GM23338 (cell line): ENCODE measurements around the gene RAP1B. TPM values are rescaled to one million over a fixed set of nuclear protein-coding genes. Genes with fewer than 3 reads are reported as not detected.

Experiments used
- ATAC-seq: fragments of 200-7000 bp; cut with Tn5 transposase; 3 replicates; pipeline ENCODE4 v1.9.1; 2020
- DNase-seq: peaks from one replicate; pipeline ENCODE4 v3.0.0-alpha.2; 2015; ENCODE audit warnings: low spot score
- H2AFZ ChIP-seq: fragments of 200-600 bp; sonication (generic); 2 replicates; pipeline ENCODE4 v1.8.0; 2016; ENCODE audit warnings: antibody characterized with exemption, mild to moderate bottlenecking, moderate library complexity
- H3F3A ChIP-seq: fragments of 200-600 bp; sonication (generic); replicated peaks from 2 replicates; pipeline ENCODE4 v1.8.0; 2017; ENCODE audit warnings: antibody characterized with exemption, mixed run types, low read depth
- H3K27ac ChIP-seq: fragments of 200-600 bp; sonication (generic); 2 replicates; pipeline ENCODE4 v1.6.1; 2016; ENCODE audit warnings: low read depth
- H3K27me3 ChIP-seq: fragments of 200-600 bp; sonication (generic); 2 replicates; pipeline ENCODE4 v1.8.0; 2016; ENCODE audit warnings: mild to moderate bottlenecking, mixed run types, moderate library complexity; ENCODE audit not compliant: insufficient read depth
- H3K36me3 ChIP-seq: fragments of 200-600 bp; sonication (generic); 2 replicates; pipeline ENCODE4 v1.8.0; 2016; ENCODE audit warnings: mild to moderate bottlenecking; ENCODE audit not compliant: insufficient read depth
- H3K4me1 ChIP-seq: fragments of 200-600 bp; sonication (generic); 2 replicates; pipeline ENCODE4 v1.8.0; 2016; ENCODE audit warnings: mild to moderate bottlenecking, moderate library complexity; ENCODE audit not compliant: insufficient read depth
- H3K4me2 ChIP-seq: fragments of 200-600 bp; sonication (generic); 2 replicates; pipeline ENCODE4 v1.7.1; 2017; ENCODE audit warnings: mixed run types
- H3K4me3 ChIP-seq: fragments of 200-600 bp; sonication (generic); 2 replicates; pipeline ENCODE4 v1.6.1; 2016; ENCODE audit warnings: mixed run types
- H3K79me2 ChIP-seq: fragments of 200-600 bp; sonication (generic); replicated peaks from 2 replicates; pipeline ENCODE4 v1.8.0; 2017; ENCODE audit warnings: mild to moderate bottlenecking; ENCODE audit not compliant: insufficient read depth
- H3K9me2 ChIP-seq: fragments of 200-600 bp; sonication (generic); 2 replicates; pipeline ENCODE4 v1.8.0; 2017; ENCODE audit not compliant: insufficient read depth
- H4K20me1 ChIP-seq: fragments of 200-600 bp; sonication (generic); replicated peaks from 2 replicates; pipeline ENCODE4 v1.8.0; 2017; ENCODE audit warnings: mild to moderate bottlenecking; ENCODE audit not compliant: insufficient read depth
- H3K27ac Mint-ChIP-seq: 2 replicates; pipeline ENCODE4 v1.8.0; 2020; ENCODE audit warnings: inconsistent platforms, mild to moderate bottlenecking, moderate library complexity, mixed read lengths
- H3K27me3 Mint-ChIP-seq: 3 replicates; pipeline ENCODE4 v1.8.0; 2022; ENCODE audit warnings: low read depth, mild to moderate bottlenecking, moderate library complexity, mixed read lengths, inconsistent platforms; ENCODE audit not compliant: insufficient read depth, poor library complexity
- H3K36me3 Mint-ChIP-seq: 3 replicates; pipeline ENCODE4 v1.8.0; 2021; ENCODE audit warnings: low read depth, mild to moderate bottlenecking, inconsistent platforms, moderate library complexity, mixed read lengths
- H3K4me1 Mint-ChIP-seq: 3 replicates; pipeline ENCODE4 v1.8.0; 2020; ENCODE audit warnings: mild to moderate bottlenecking, inconsistent platforms, mixed read lengths
- H3K4me3 Mint-ChIP-seq: 3 replicates; pipeline ENCODE4 v1.8.0; 2021; ENCODE audit warnings: moderate library complexity, mild to moderate bottlenecking, inconsistent platforms, mixed read lengths
- H3K9me3 Mint-ChIP-seq: 3 replicates; pipeline ENCODE4 v1.8.0; 2020; ENCODE audit warnings: moderate library complexity, mild to moderate bottlenecking, inconsistent platforms, mixed read lengths
- CREB1 ChIP-seq: fragments of 250-450 bp; sonication (Bioruptor Pico); IDR thresholded peaks from 2 replicates; pipeline ENCODE4 v1.5.0; 2020; ENCODE audit warnings: low read depth, mild to moderate bottlenecking, moderate library complexity
- ETS1 ChIP-seq: IDR thresholded peaks from 2 replicates; pipeline ENCODE4 v1.6.1; 2016; ENCODE audit warnings: antibody characterized with exemption
- EZH2 ChIP-seq: fragments of 200-600 bp; sonication (generic); IDR thresholded peaks from one replicate; pipeline ENCODE4 v1.8.0; 2017; ENCODE audit warnings: antibody characterized with exemption, mild to moderate bottlenecking, low read depth; ENCODE audit not compliant: unreplicated experiment
- EZH2phosphoT487 ChIP-seq: fragments of 200-600 bp; sonication (generic); IDR thresholded peaks from one replicate; pipeline ENCODE4 v1.8.1; 2018; ENCODE audit warnings: antibody characterized with exemption; ENCODE audit not compliant: unreplicated experiment
- JUNB ChIP-seq: IDR thresholded peaks from one replicate; pipeline ENCODE4 v1.6.1; 2016; ENCODE audit warnings: antibody characterized with exemption; ENCODE audit not compliant: unreplicated experiment
- NANOG ChIP-seq: IDR thresholded peaks from 2 replicates; pipeline ENCODE4 v1.6.1; 2016; ENCODE audit warnings: antibody characterized with exemption, borderline replicate concordance
- POLR2AphosphoS5 ChIP-seq: IDR thresholded peaks from 2 replicates; pipeline ENCODE4 v1.6.1; 2016; ENCODE audit warnings: antibody characterized with exemption, low read depth
- STAT1 ChIP-seq: IDR thresholded peaks from one replicate; pipeline ENCODE4 v1.6.1; 2016; ENCODE audit warnings: antibody characterized with exemption; ENCODE audit not compliant: unreplicated experiment
- ZNF114 ChIP-seq: fragments of 250-450 bp; sonication (Bioruptor Pico); IDR thresholded peaks from 2 replicates; pipeline ENCODE4 v1.5.0; 2020; ENCODE audit warnings: mild to moderate bottlenecking, moderate library complexity
- ZNF331 ChIP-seq: fragments of 250-450 bp; sonication (Bioruptor Pico); IDR thresholded peaks from 2 replicates; pipeline ENCODE4 v1.5.0; 2020; ENCODE audit warnings: low read depth, mild to moderate bottlenecking, moderate library complexity
- polyA plus RNA-seq: library from polyadenylated mRNA; unstranded; fragments of >200 nt; fragmentation: Nextera tagmentation; extraction: Ambion mirVana; gene quantifications from 2 replicates; pipeline ENCODE4 v1.2.1, GENCODE V29; 2016
- total RNA-seq: library from RNA; depleted of rRNA; stranded (reverse); fragments of >200 nt; shearing (Covaris generic); gene quantifications from 2 replicates; pipeline ENCODE4 v1.2.3, GENCODE V29; 2014
- TF ChIP-seq, protein P1 (sequence below): IDR thresholded peaks from one replicate; pipeline ENCODE4 v1.6.1; 2018; ENCODE audit warnings: antibody characterized with exemption; ENCODE audit not compliant: unreplicated experiment
- TF ChIP-seq, protein P2 (sequence below): fragments of 250-450 bp; sonication (Bioruptor Pico); IDR thresholded peaks from 2 replicates; pipeline ENCODE4 v1.5.0; 2020; ENCODE audit warnings: mild to moderate bottlenecking, moderate library complexity
- TF ChIP-seq, protein P3 (sequence below), 2 experiments: fragments of 200-600 bp in 1 of 2; sonication (generic) in 1 of 2; conservative IDR thresholded peaks; 2 replicates each; pipeline versions ENCODE4 v1.5.1 to v1.6.1; 2016 to 2017; ENCODE audit warnings: antibody characterized with exemption in 2 of 2, low read depth in 2 of 2, mild to moderate bottlenecking in 2 of 2, moderate library complexity in 1 of 2

Gene RAP1B
- total and polyA plus RNA-seq, 2 experiments from 2014 or later = 90.6 to 128 TPM

- no peaks in the 10 kb centered on the region for H3K27me3 ChIP-seq
- H3K9me2 ChIP-seq = no peaks in the 10 kb centered on the region
- H3K4me1 Mint-ChIP-seq = peaks cover 41% of the 10 kb centered on the region
- ATAC-seq (no peak), DNase-seq (no peak)
- H3K79me2 ChIP-seq = peaks cover 71% of the 10 kb centered on the region
- H3K9me3 Mint-ChIP-seq = no peaks in the 10 kb centered on the region; the same call in 2 of the 3 replicates
- 0 out of 2 replicates have a peak, but pooled peaks cover 4% of the 10 kb centered on the region for H3F3A ChIP-seq
- TF ChIP-seq, protein P1, sequence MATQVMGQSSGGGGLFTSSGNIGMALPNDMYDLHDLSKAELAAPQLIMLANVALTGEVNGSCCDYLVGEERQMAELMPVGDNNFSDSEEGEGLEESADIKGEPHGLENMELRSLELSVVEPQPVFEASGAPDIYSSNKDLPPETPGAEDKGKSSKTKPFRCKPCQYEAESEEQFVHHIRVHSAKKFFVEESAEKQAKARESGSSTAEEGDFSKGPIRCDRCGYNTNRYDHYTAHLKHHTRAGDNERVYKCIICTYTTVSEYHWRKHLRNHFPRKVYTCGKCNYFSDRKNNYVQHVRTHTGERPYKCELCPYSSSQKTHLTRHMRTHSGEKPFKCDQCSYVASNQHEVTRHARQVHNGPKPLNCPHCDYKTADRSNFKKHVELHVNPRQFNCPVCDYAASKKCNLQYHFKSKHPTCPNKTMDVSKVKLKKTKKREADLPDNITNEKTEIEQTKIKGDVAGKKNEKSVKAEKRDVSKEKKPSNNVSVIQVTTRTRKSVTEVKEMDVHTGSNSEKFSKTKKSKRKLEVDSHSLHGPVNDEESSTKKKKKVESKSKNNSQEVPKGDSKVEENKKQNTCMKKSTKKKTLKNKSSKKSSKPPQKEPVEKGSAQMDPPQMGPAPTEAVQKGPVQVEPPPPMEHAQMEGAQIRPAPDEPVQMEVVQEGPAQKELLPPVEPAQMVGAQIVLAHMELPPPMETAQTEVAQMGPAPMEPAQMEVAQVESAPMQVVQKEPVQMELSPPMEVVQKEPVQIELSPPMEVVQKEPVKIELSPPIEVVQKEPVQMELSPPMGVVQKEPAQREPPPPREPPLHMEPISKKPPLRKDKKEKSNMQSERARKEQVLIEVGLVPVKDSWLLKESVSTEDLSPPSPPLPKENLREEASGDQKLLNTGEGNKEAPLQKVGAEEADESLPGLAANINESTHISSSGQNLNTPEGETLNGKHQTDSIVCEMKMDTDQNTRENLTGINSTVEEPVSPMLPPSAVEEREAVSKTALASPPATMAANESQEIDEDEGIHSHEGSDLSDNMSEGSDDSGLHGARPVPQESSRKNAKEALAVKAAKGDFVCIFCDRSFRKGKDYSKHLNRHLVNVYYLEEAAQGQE = no peak
- TF ChIP-seq ZNF331 (no peak), NANOG (no peak), ETS1 (no peak), POLR2AphosphoS5 (no peak), EZH2phosphoT487 (no peak), EZH2 (no peak), CREB1 (no peak), STAT1 (no peak), ZNF114 (no peak), JUNB (no peak)
- TF ChIP-seq, protein P2, sequence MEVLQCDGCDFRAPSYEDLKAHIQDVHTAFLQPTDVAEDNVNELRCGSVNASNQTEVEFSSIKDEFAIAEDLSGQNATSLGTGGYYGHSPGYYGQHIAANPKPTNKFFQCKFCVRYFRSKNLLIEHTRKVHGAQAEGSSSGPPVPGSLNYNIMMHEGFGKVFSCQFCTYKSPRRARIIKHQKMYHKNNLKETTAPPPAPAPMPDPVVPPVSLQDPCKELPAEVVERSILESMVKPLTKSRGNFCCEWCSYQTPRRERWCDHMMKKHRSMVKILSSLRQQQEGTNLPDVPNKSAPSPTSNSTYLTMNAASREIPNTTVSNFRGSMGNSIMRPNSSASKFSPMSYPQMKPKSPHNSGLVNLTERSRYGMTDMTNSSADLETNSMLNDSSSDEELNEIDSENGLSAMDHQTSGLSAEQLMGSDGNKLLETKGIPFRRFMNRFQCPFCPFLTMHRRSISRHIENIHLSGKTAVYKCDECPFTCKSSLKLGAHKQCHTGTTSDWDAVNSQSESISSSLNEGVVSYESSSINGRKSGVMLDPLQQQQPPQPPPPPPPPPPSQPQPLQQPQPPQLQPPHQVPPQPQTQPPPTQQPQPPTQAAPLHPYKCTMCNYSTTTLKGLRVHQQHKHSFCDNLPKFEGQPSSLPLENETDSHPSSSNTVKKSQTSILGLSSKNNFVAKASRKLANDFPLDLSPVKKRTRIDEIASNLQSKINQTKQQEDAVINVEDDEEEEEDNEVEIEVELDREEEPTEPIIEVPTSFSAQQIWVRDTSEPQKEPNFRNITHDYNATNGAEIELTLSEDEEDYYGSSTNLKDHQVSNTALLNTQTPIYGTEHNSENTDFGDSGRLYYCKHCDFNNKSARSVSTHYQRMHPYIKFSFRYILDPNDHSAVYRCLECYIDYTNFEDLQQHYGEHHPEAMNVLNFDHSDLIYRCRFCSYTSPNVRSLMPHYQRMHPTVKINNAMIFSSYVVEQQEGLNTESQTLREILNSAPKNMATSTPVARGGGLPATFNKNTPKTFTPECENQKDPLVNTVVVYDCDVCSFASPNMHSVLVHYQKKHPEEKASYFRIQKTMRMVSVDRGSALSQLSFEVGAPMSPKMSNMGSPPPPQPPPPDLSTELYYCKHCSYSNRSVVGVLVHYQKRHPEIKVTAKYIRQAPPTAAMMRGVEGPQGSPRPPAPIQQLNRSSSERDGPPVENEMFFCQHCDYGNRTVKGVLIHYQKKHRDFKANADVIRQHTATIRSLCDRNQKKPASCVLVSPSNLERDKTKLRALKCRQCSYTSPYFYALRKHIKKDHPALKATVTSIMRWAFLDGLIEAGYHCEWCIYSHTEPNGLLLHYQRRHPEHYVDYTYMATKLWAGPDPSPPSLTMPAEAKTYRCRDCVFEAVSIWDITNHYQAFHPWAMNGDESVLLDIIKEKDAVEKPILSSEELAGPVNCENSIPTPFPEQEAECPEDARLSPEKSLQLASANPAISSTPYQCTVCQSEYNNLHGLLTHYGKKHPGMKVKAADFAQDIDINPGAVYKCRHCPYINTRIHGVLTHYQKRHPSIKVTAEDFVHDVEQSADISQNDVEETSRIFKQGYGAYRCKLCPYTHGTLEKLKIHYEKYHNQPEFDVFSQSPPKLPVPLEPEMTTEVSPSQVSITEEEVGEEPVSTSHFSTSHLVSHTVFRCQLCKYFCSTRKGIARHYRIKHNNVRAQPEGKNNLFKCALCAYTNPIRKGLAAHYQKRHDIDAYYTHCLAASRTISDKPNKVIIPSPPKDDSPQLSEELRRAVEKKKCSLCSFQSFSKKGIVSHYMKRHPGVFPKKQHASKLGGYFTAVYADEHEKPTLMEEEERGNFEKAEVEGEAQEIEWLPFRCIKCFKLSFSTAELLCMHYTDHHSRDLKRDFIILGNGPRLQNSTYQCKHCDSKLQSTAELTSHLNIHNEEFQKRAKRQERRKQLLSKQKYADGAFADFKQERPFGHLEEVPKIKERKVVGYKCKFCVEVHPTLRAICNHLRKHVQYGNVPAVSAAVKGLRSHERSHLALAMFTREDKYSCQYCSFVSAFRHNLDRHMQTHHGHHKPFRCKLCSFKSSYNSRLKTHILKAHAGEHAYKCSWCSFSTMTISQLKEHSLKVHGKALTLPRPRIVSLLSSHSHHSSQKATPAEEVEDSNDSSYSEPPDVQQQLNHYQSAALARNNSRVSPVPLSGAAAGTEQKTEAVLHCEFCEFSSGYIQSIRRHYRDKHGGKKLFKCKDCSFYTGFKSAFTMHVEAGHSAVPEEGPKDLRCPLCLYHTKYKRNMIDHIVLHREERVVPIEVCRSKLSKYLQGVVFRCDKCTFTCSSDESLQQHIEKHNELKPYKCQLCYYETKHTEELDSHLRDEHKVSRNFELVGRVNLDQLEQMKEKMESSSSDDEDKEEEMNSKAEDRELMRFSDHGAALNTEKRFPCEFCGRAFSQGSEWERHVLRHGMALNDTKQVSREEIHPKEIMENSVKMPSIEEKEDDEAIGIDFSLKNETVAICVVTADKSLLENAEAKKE (CRISPR knock-in tag) = no peak
- TF ChIP-seq, protein P3, sequence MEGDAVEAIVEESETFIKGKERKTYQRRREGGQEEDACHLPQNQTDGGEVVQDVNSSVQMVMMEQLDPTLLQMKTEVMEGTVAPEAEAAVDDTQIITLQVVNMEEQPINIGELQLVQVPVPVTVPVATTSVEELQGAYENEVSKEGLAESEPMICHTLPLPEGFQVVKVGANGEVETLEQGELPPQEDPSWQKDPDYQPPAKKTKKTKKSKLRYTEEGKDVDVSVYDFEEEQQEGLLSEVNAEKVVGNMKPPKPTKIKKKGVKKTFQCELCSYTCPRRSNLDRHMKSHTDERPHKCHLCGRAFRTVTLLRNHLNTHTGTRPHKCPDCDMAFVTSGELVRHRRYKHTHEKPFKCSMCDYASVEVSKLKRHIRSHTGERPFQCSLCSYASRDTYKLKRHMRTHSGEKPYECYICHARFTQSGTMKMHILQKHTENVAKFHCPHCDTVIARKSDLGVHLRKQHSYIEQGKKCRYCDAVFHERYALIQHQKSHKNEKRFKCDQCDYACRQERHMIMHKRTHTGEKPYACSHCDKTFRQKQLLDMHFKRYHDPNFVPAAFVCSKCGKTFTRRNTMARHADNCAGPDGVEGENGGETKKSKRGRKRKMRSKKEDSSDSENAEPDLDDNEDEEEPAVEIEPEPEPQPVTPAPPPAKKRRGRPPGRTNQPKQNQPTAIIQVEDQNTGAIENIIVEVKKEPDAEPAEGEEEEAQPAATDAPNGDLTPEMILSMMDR (conservative IDR thresholded peaks at IDR 0.05; ENCODE audit: low read depth in 2 of 2) = no peak
- H3K4me3 ChIP-seq = peak overlapping the region; percentile 83; the same call in 1 of the 2 replicates
- H3K36me3 ChIP-seq = no peaks in the 10 kb centered on the region
- no peak overlapping the region for H3K27ac Mint-ChIP-seq
- peak overlapping the region; percentile 96; the same call in 1 of the 2 replicates for H3K4me2 ChIP-seq
- H3K27me3 Mint-ChIP-seq = peaks cover 6% of the 10 kb centered on the region
- H3K36me3 Mint-ChIP-seq = peaks cover 10% of the 10 kb centered on the region; the same call in 2 of the 3 replicates
- peaks cover 40% of the 10 kb centered on the region for H3K4me1 ChIP-seq
- peak overlapping the region; percentile 78 for H3K4me3 Mint-ChIP-seq
- H3K27ac ChIP-seq = no peak overlapping the region
- H2AFZ ChIP-seq = no peak overlapping the region
- H4K20me1 ChIP-seq = peaks cover 45% of the 10 kb centered on the region
Measured at GRCh38 chr12:68613209-68613904, 2.7 kb downstream of the RAP1B start.
